Panc1 (cell line): ENCODE results near the gene NPIPA5. TPM values are rescaled to one million over a fixed set of nuclear protein-coding genes. Genes with fewer than 3 reads are reported as not detected.
"Not testable (repeated sequence)": the region's sequence is repeated elsewhere in the genome, so short reads cannot be mapped to it uniquely, and the experiment has no call there.

ENCODE experiments used
- ATAC-seq: fragments of 200-7000 bp; cut with Tn5 transposase; 2 replicates; pipeline ENCODE4 v1.9.1; 2020; ENCODE audit warnings: mild to moderate bottlenecking, moderate library complexity
- BruUV-seq: library from RNA; stranded (reverse); fragments of 400-500 nt; replicated peaks from 2 replicates; lab custom pipeline; 2021; lab: Mats Ljungman, UMichigan
- CTCF ChIA-PET: fragments of 300-600 bp; sonication (Branson Sonifier 250); formaldehyde crosslinking; loops from one replicate; lab custom pipeline; 2022; ENCODE audit warnings: antibody characterized with exemption; lab: Charles Lee
- POLR2A ChIA-PET: fragments of 300-600 bp; sonication (Branson Sonifier 250); formaldehyde crosslinking; loops from one replicate; lab custom pipeline; 2022; ENCODE audit warnings: antibody characterized with exemption; lab: Charles Lee
- DNase-seq: peaks from one replicate; pipeline ENCODE4 v3.0.0-alpha.2; 2010; ENCODE audit warnings: low read depth, low spot score
- H3K27ac ChIP-seq: 2 replicates; pipeline ENCODE4 v1.5.1; 2011; ENCODE audit warnings: mild to moderate bottlenecking, low read length, inconsistent platforms
- H3K27me3 ChIP-seq: fragments of 200-500 bp; sonication (Bioruptor generic); 2 replicates; pipeline ENCODE4 v1.6.0; 2014; ENCODE audit warnings: low read length, inconsistent platforms; ENCODE audit not compliant: control insufficient read depth, insufficient read depth
- H3K36me3 ChIP-seq: fragments of 200-500 bp; sonication (Bioruptor generic); 2 replicates; pipeline ENCODE4 v1.5.1; 2014; ENCODE audit warnings: inconsistent platforms, mild to moderate bottlenecking, low read length, moderate library complexity; ENCODE audit not compliant: control insufficient read depth, insufficient read depth
- H3K4me1 ChIP-seq: 2 replicates; pipeline ENCODE4 v1.5.1; 2011; ENCODE audit warnings: inconsistent platforms, mild to moderate bottlenecking, low read length, moderate library complexity; ENCODE audit not compliant: control insufficient read depth, insufficient read depth
- H3K4me3 ChIP-seq, 2 experiments: 2 replicates each; pipeline ENCODE4 v1.5.1; 2011 to 2012; ENCODE audit warnings: low read depth in 2 of 2, low read length in 2 of 2, mild to moderate bottlenecking in 2 of 2, inconsistent platforms in 1 of 2, moderate library complexity in 1 of 2
- H3K9me3 ChIP-seq: fragments of 200-500 bp; sonication (Bioruptor generic); 2 replicates; pipeline ENCODE4 v1.5.1; 2014; ENCODE audit warnings: low read depth, mild to moderate bottlenecking, inconsistent platforms, low read length, moderate library complexity; ENCODE audit not compliant: control insufficient read depth, insufficient read depth
- CTCF ChIP-seq: fragments of 450-650 bp; IDR thresholded peaks from 2 replicates; pipeline ENCODE4 v1.5.1; 2017; ENCODE audit warnings: mild to moderate bottlenecking
- POLR2AphosphoS5 ChIP-seq: IDR thresholded peaks from 2 replicates; pipeline ENCODE4 v1.6.1; 2012; ENCODE audit warnings: mild to moderate bottlenecking, low read depth, low read length, moderate library complexity
- REST ChIP-seq, 2 experiments: IDR thresholded peaks; 2 replicates each; pipeline ENCODE4 v1.6.1; 2011 to 2012; ENCODE audit warnings: low read depth in 2 of 2, control low read depth in 1 of 2, low read length in 1 of 2, mild to moderate bottlenecking in 1 of 2, moderate library complexity in 1 of 2; ENCODE audit not compliant: insufficient read depth in 1 of 2
- SIN3A ChIP-seq: IDR thresholded peaks from 2 replicates; pipeline ENCODE4 v1.6.1; 2012; ENCODE audit warnings: low read depth, mild to moderate bottlenecking, low read length, moderate library complexity, borderline replicate concordance; ENCODE audit not compliant: insufficient read depth
- TCF7L2 ChIP-seq: IDR thresholded peaks from 2 replicates; pipeline ENCODE4 v1.6.1; 2011; ENCODE audit warnings: mild to moderate bottlenecking, low read depth, low read length, inconsistent platforms
- in situ Hi-C: cut with HindIII; loops from 2 replicates; pipeline ENCODE4 v1.10.0; 2016; ENCODE audit warnings: low sequenced_read_pairs, low pct_unique_long_range_greater_than_20kb
- intact Hi-C: fragments of 100-400 bp; cut with micrococcal nuclease; formaldehyde crosslinking; loops from one replicate; pipeline ENCODE4 v1.10.0; 2022; ENCODE audit not compliant: unreplicated experiment
- total RNA-seq: library from RNA; stranded (reverse); gene quantifications from one replicate; pipeline ENCODE4 v1.2.1, GENCODE V29; 2021; ENCODE audit not compliant: unreplicated experiment

Gene NPIPA5
- total RNA-seq, 1 experiment from 2014 or later = 0.26 TPM

GRCh38 chr16:15425861-15426260 is 47.8 kb upstream of the NPIPA5 start:
- in situ Hi-C loops = no loop called here
- Histone ChIP-seq H3K27me3 (no peaks in the 10 kb centered on the region), H3K36me3 (no peaks in the 10 kb centered on the region), H3K9me3 (no peaks in the 10 kb centered on the region), H3K27ac (no peak overlapping the region), H3K4me3 (no peak overlapping the region), H3K4me1 (no peaks in the 10 kb centered on the region)
- intact Hi-C loops = loop anchor here (10.0 kb wide), 1 partner anchor 59 kb away; no protein-coding TSS in a partner anchor
- BruUV-seq = no TSS peak
- no peak for DNase-seq
- POLR2A ChIA-PET = interaction anchor here (0.6 kb wide), 1 partner anchor 42 kb away, joined by 3 read pairs; no protein-coding TSS in a partner anchor
- ATAC-seq = no peak
- CTCF ChIA-PET = no interaction called here
- TF ChIP-seq SIN3A = no peak
- no peak for TF ChIP-seq TCF7L2
- no peak for TF ChIP-seq POLR2AphosphoS5
- no peak for TF ChIP-seq CTCF
- TF ChIP-seq REST (IDR thresholded peaks at IDR 0.05; ENCODE audit: insufficient read depth in 1 of 2, low read depth in 2 of 2, low read length in 1 of 2) = no peak

- Histone ChIP-seq H3K4me3 (no peak overlapping the region), H3K27ac (no peak overlapping the region), H3K27me3 (no peaks in the 10 kb centered on the region), H3K9me3 (no peaks in the 10 kb centered on the region), H3K36me3 (no peaks in the 10 kb centered on the region), H3K4me1 (no peaks in the 10 kb centered on the region)
- POLR2A ChIA-PET = no interaction called here
- no peak for DNase-seq
- no peak for TF ChIP-seq SIN3A
- no peak for TF ChIP-seq POLR2AphosphoS5
- no peak for TF ChIP-seq REST (IDR thresholded peaks at IDR 0.05; ENCODE audit: insufficient read depth in 1 of 2, low read depth in 2 of 2, low read length in 1 of 2)
- TF ChIP-seq TCF7L2 = no peak
- TF ChIP-seq CTCF = no peak
- CTCF ChIA-PET = interaction anchor here (0.7 kb wide), 1 partner anchor 97 kb away, joined by 4 read pairs; no protein-coding TSS in a partner anchor
- no TSS peak for BruUV-seq
- intact Hi-C loops (loop anchor here (10.0 kb wide), 1 partner anchor 63 kb away; no protein-coding TSS in a partner anchor), in situ Hi-C loops (no loop called here)
- no peak for ATAC-seq
These were observed 44.1 kb upstream of the NPIPA5 start for GRCh38 chr16:15422222-15422621.

- not testable (repeated sequence) for H3K27me3 ChIP-seq
- CTCF ChIA-PET = interaction anchor here (0.7 kb wide), 1 partner anchor 97 kb away, joined by 4 read pairs; no protein-coding TSS in a partner anchor
These were observed 43.6 kb upstream of the NPIPA5 start for GRCh38 chr16:15421696-15422095.

More at GRCh38 chr16:15421696-15422095, 43.6 kb upstream of the NPIPA5 start:
- BruUV-seq, H3K4me1 ChIP-seq, H3K9me3 ChIP-seq, H3K27ac ChIP-seq, H3K36me3 ChIP-seq, DNase-seq, POLR2A ChIA-PET, ATAC-seq, H3K4me3 ChIP-seq, in situ Hi-C loops: not testable (repeated sequence)
- intact Hi-C loops = loop anchor here (10.0 kb wide), 1 partner anchor 63 kb away; no protein-coding TSS in a partner anchor
